Gastrocnemius medialis (tissue), 4 donors: Measurements from ENCODE around the gene PTGDR.

Source experiments
- POLR2A ChIP-seq, 2 donors: fragments of 450-650 bp; IDR thresholded peaks; one replicate each; pipeline ENCODE4 v1.6.1; 2017; ENCODE audit warnings: antibody characterized with exemption in 2 of 2, mild to moderate bottlenecking in 2 of 2, moderate library complexity in 2 of 2
- TF ChIP-seq, protein P1 (sequence below), 5 experiments: fragments of 450-650 bp in 3 of 5; fragments of 200-600 bp in 2 of 5; sonication (generic) in 2 of 5; IDR thresholded peaks in 4 of 5; conservative IDR thresholded peaks in 1 of 5; 1 replicate in 4 of 5; 2 replicates in 1 of 5; pipeline ENCODE4 v1.5.1; 2016 to 2019; ENCODE audit warnings: antibody characterized with exemption in 5 of 5, mild to moderate bottlenecking in 3 of 5, moderate library complexity in 3 of 5

DNA sequence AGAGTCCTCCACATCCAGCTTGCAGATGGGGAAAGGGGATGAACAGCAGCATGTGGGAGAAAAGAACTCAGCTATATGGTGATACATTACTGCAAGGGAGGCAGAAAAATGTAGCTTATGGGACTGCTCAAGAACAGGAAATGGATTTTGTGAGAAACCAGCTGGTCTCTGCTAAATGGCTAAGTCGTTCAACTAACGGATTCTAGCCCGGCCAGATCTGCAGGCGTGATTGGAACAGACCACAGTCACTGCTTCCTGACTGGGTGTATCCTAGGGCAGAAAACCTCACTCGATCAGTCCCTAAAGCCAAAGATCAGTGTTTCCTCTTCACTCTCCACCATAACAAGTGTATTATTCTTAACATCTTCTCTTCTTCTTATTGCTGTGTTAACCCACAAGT, 8.1 kb upstream of the PTGDR start:
- TF ChIP-seq, protein P1, sequence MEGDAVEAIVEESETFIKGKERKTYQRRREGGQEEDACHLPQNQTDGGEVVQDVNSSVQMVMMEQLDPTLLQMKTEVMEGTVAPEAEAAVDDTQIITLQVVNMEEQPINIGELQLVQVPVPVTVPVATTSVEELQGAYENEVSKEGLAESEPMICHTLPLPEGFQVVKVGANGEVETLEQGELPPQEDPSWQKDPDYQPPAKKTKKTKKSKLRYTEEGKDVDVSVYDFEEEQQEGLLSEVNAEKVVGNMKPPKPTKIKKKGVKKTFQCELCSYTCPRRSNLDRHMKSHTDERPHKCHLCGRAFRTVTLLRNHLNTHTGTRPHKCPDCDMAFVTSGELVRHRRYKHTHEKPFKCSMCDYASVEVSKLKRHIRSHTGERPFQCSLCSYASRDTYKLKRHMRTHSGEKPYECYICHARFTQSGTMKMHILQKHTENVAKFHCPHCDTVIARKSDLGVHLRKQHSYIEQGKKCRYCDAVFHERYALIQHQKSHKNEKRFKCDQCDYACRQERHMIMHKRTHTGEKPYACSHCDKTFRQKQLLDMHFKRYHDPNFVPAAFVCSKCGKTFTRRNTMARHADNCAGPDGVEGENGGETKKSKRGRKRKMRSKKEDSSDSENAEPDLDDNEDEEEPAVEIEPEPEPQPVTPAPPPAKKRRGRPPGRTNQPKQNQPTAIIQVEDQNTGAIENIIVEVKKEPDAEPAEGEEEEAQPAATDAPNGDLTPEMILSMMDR (IDR thresholded peaks at IDR 0.05 in 4 of 5, conservative IDR thresholded peaks at IDR 0.05 in 1 of 5): no peak
- no peak for TF ChIP-seq POLR2A (IDR thresholded peaks at IDR 0.05)
